K562 (cell line): ENCODE results near the gene RSPH1. TPM values are rescaled to one million over a fixed set of nuclear protein-coding genes. Genes with fewer than 3 reads are reported as not detected.

Experiments used
- ATAC-seq: fragments of 200-7000 bp; cut with Tn5 transposase; 3 replicates; pipeline ENCODE4 v1.9.1; 2020; ENCODE audit warnings: moderate library complexity
- BruUV-seq: library from RNA; stranded (reverse); fragments of 400-500 nt; replicated peaks from 2 replicates; lab custom pipeline; 2021; lab: Mats Ljungman, UMichigan
- CTCF ChIA-PET: fragments of 300-600 bp; formaldehyde crosslinking; extraction: SDS; loops from one replicate; lab custom pipeline; 2021; ENCODE audit warnings: low intra/inter-chr PET ratio; lab: Yijun Ruan, JAX
- POLR2A ChIA-PET: fragments of 300-600, 350-650 bp; sonication (Branson Sonifier 250); formaldehyde crosslinking; extraction: SDS; loops from one replicate; lab custom pipeline; 2021; ENCODE audit warnings: antibody characterized with exemption, inconsistent platforms; lab: Yijun Ruan, JAX
- DNase-seq, 4 experiments: peaks; one replicate each; pipeline versions ENCODE4 v3.0.0 to v3.0.0-alpha.2; 2011 to 2018; ENCODE audit warnings: low spot score in 3 of 4, mixed read lengths in 3 of 4; ENCODE audit errors: extremely low read depth in 1 of 4
- FAIRE-seq: peaks from 2 replicates; lab custom pipeline; 2011; peaks lifted over from hg19 to GRCh38; lab: Jason Lieb, UNC
- H2AFZ ChIP-seq: 2 replicates; pipeline ENCODE4 v1.6.0; 2011; ENCODE audit warnings: low read depth, low read length, control low read depth, inconsistent platforms
- H3K27ac ChIP-seq: fragments of 200-600 bp; 3 replicates; pipeline ENCODE4 v1.8.0; 2011; ENCODE audit warnings: low read depth, mild to moderate bottlenecking, control low read depth, inconsistent platforms, low read length, moderate library complexity, mixed read lengths; ENCODE audit errors: extremely low read depth
- H3K27me3 ChIP-seq, 2 experiments: fragments of 300-600 bp in 1 of 2; 2 replicates in 1 of 2; 3 replicates in 1 of 2; pipeline versions ENCODE4 v1.6.0 to v1.8.0; 2011; ENCODE audit warnings: inconsistent platforms in 2 of 2, low read length in 2 of 2, mild to moderate bottlenecking in 1 of 2, mixed read lengths in 1 of 2, moderate library complexity in 1 of 2; ENCODE audit not compliant: control insufficient read depth in 2 of 2, insufficient read depth in 2 of 2
- H3K36me3 ChIP-seq: fragments of 300-600 bp; 3 replicates; pipeline ENCODE4 v1.8.0; 2011; ENCODE audit warnings: mild to moderate bottlenecking, low read length, inconsistent platforms; ENCODE audit not compliant: control insufficient read depth, insufficient read depth
- H3K4me1 ChIP-seq, 2 experiments: fragments of 200-600 bp in 1 of 2; replicated peaks in 1 of 2; 2 replicates in 1 of 2; 3 replicates in 1 of 2; pipeline versions ENCODE4 v1.5.1 to v1.8.0; 2011; ENCODE audit warnings: inconsistent platforms in 2 of 2, low read length in 2 of 2, mild to moderate bottlenecking in 1 of 2, mixed read lengths in 1 of 2, moderate library complexity in 1 of 2; ENCODE audit not compliant: control insufficient read depth in 2 of 2, insufficient read depth in 2 of 2
- H3K4me2 ChIP-seq: 2 replicates; pipeline ENCODE4 v1.6.1; 2011; ENCODE audit warnings: low read length, control low read depth, inconsistent platforms, mixed read lengths; ENCODE audit not compliant: insufficient read depth
- H3K4me3 ChIP-seq: fragments of 200-600 bp; sonication (generic), shearing (Covaris generic); 2 replicates; pipeline ENCODE4 v1.5.1; 2016; ENCODE audit warnings: control low read depth, inconsistent platforms
- H3K79me2 ChIP-seq: fragments of 200-600 bp; 3 replicates; pipeline ENCODE4 v1.8.0; 2011; ENCODE audit warnings: low read length, inconsistent platforms; ENCODE audit not compliant: control insufficient read depth, insufficient read depth
- H3K9ac ChIP-seq, 2 experiments: 2 replicates each; pipeline versions ENCODE4 v1.6.0 to v1.6.1; 2011; ENCODE audit warnings: low read depth in 2 of 2, low read length in 2 of 2, control low read depth in 1 of 2, inconsistent platforms in 1 of 2, mild to moderate bottlenecking in 1 of 2, mixed read lengths in 1 of 2; ENCODE audit not compliant: insufficient read depth in 1 of 2
- H3K9me1 ChIP-seq: one replicate; pipeline ENCODE4 v1.6.0; 2011; ENCODE audit warnings: inconsistent platforms, mild to moderate bottlenecking, low read length, moderate library complexity; ENCODE audit not compliant: control insufficient read depth, insufficient read depth
- H3K9me3 ChIP-seq: replicated peaks from 2 replicates; pipeline ENCODE4 v1.5.1; 2011; ENCODE audit warnings: low read depth, low read length, inconsistent platforms; ENCODE audit not compliant: control insufficient read depth, insufficient read depth
- H4K20me1 ChIP-seq: replicated peaks from 2 replicates; pipeline ENCODE4 v1.6.1; 2011; ENCODE audit warnings: low read length, inconsistent platforms, mixed read lengths; ENCODE audit not compliant: control insufficient read depth, insufficient read depth
- ARHGAP35 ChIP-seq: fragments of 450-650 bp; IDR thresholded peaks from 2 replicates; pipeline ENCODE4 v1.6.1; 2018; ENCODE audit not compliant: partially characterized antibody
- ATF3 ChIP-seq, 2 experiments: fragments of 450-650 bp in 1 of 2; sonication (generic) in 1 of 2; formaldehyde crosslinking in 1 of 2; IDR thresholded peaks in 1 of 2; conservative IDR thresholded peaks in 1 of 2; 2 replicates each; pipeline versions ENCODE4 v1.6.1 to v1.8.1; 2016 to 2023; ENCODE audit warnings: mild to moderate bottlenecking in 2 of 2, moderate library complexity in 2 of 2, inconsistent platforms in 1 of 2, missing genetic modification reagents in 1 of 2
- CBFA2T3 ChIP-seq: fragments of 450-650 bp; IDR thresholded peaks from 2 replicates; pipeline ENCODE4 v1.6.1; 2017
- DIDO1 ChIP-seq: fragments of 450-650 bp; IDR thresholded peaks from 2 replicates; pipeline ENCODE4 v1.6.1; 2016; ENCODE audit warnings: low read depth, missing biosample characterization, missing genetic modification characterization
- DMBX1 ChIP-seq: fragments of 250-450 bp; sonication (Bioruptor Pico); IDR thresholded peaks from 2 replicates; pipeline ENCODE4 v1.8.0; 2022; ENCODE audit warnings: inconsistent platforms, mild to moderate bottlenecking, moderate library complexity, borderline replicate concordance
- DNMT1 ChIP-seq: fragments of 450-650 bp; IDR thresholded peaks from 2 replicates; pipeline ENCODE4 v1.6.1; 2016; ENCODE audit warnings: antibody characterized with exemption, mild to moderate bottlenecking
- HES1 ChIP-seq: fragments of 450-650 bp; IDR thresholded peaks from 2 replicates; pipeline ENCODE4 v1.6.1; 2016; ENCODE audit warnings: low read depth, mild to moderate bottlenecking, moderate library complexity
- HNRNPK ChIP-seq: fragments of 200-400 bp; formaldehyde crosslinking; IDR thresholded peaks from one replicate; pipeline ENCODE4 v1.6.1; 2018; ENCODE audit warnings: mild to moderate bottlenecking, low read depth, low read length; ENCODE audit not compliant: poor library complexity, severe bottlenecking
- HOXB6 ChIP-seq: fragments of 250-450 bp; sonication (Bioruptor Pico); IDR thresholded peaks from 2 replicates; pipeline ENCODE4 v1.5.1; 2022; ENCODE audit warnings: mild to moderate bottlenecking, borderline replicate concordance
- KLF13 ChIP-seq: fragments of 450-650 bp; IDR thresholded peaks from 2 replicates; pipeline ENCODE4 v1.6.1; 2016; ENCODE audit warnings: missing genetic modification characterization, low read depth, mild to moderate bottlenecking, missing compliant biosample characterization, moderate library complexity, borderline replicate concordance
- PRMT5 ChIP-seq: sonication (generic); formaldehyde crosslinking; IDR thresholded peaks from 2 replicates; pipeline ENCODE4 v1.5.0; 2020; ENCODE audit warnings: missing genetic modification reagents
- TAF1 ChIP-seq: IDR thresholded peaks from 2 replicates; pipeline ENCODE4 v1.6.1; 2011; ENCODE audit warnings: mild to moderate bottlenecking, low read length, moderate library complexity; ENCODE audit not compliant: insufficient read depth, control insufficient read depth, severe bottlenecking; ENCODE audit errors: extremely low read depth
- TAF9B ChIP-seq: fragments of 450-650 bp; IDR thresholded peaks from 2 replicates; pipeline ENCODE4 v1.6.1; 2018; ENCODE audit warnings: mild to moderate bottlenecking; ENCODE audit not compliant: partially characterized antibody
- TEAD2 ChIP-seq: fragments of 450-650 bp; IDR thresholded peaks from 2 replicates; pipeline ENCODE4 v1.6.1; 2016; ENCODE audit warnings: missing genetic modification characterization, control low read depth, missing compliant biosample characterization
- ZBTB33 ChIP-seq: sonication (generic); formaldehyde crosslinking; IDR thresholded peaks from 2 replicates; pipeline ENCODE4 v1.8.1; 2023; ENCODE audit warnings: mild to moderate bottlenecking, missing genetic modification reagents
- ZEB2 ChIP-seq: fragments of 450-650 bp; IDR thresholded peaks from 2 replicates; pipeline ENCODE4 v1.6.1; 2016
- ZNF143 ChIP-seq: sonication (generic); formaldehyde crosslinking; IDR thresholded peaks from 2 replicates; pipeline ENCODE4 v1.9.0; 2022; ENCODE audit warnings: mild to moderate bottlenecking, missing genetic modification reagents
- ZSCAN32 ChIP-seq: fragments of 450-650 bp; formaldehyde crosslinking; IDR thresholded peaks from 2 replicates; pipeline ENCODE4 v1.4.0; 2020; ENCODE audit warnings: mild to moderate bottlenecking, moderate library complexity
- WGBS: fragments of 100-300 bp; shearing (Covaris generic); methylation state at CpG from one replicate; pipeline ENCODE4 v1.1.6; 2016; ENCODE audit warnings: low coverage, mixed read lengths; ENCODE audit not compliant: insufficient coverage; ENCODE audit errors: missing lambda C conversion rate; 5-methylcytosine and 5-hydroxymethylcytosine counted together
- in situ Hi-C: fragments of 300-500 bp; cut with MboI; formaldehyde crosslinking; loops from 4 replicates; pipeline ENCODE4 v1.15.0; 2018; ENCODE audit warnings: inconsistent platforms, mixed read lengths
- intact Hi-C: fragments of 100-400 bp; cut with micrococcal nuclease; formaldehyde crosslinking; loops from 2 replicates; pipeline ENCODE4 v1.14.2; 2022
- polyA plus RNA-seq, 8 experiments: library from polyadenylated mRNA; depleted of rRNA in 4 of 8; stranded (reverse) in 5 of 8; unstranded in 3 of 8; fragments of >200 nt; fragmentation: Nextera tagmentation in 2 of 8; fragmentation: Illumina TruSeq in 1 of 8; extraction: Ambion mirVana in 2 of 8; extraction: Trizol in 1 of 8; gene quantifications; 2 replicates each; pipeline versions ENCODE4 v1.2.1 to v1.2.3, GENCODE V29; 2011 to 2014; ENCODE audit warnings: inconsistent platforms in 1 of 8, missing spikeins in 1 of 8
- total RNA-seq, 7 experiments: library from RNA; depleted of rRNA in 6 of 7; stranded (reverse); fragments of >200 nt in 6 of 7; fragmentation: Illumina TruSeq in 2 of 7; extraction: Trizol in 2 of 7; gene quantifications; 2 replicates each; pipeline versions ENCODE4 v1.2.1 to v1.2.3, GENCODE V29; 2011 to 2021; ENCODE audit warnings: low replicate concordance in 1 of 7

RSPH1 gene
- total and polyA plus RNA-seq, 9 of the 15 experiments (the other 6 are each of a cell fraction or from before 2014, with no cell fraction given): 0.17 TPM; not detected in 8

GRCh38 chr21:42461881-42462877, 33.8 kb downstream of the RSPH1 start:
- Histone ChIP-seq H4K20me1 (no peaks in the 10 kb centered on the region), H3K4me3 (no peak overlapping the region), H3K9me3 (no peaks in the 10 kb centered on the region), H3K4me1 (peaks cover 27 to 39% of the 10 kb centered on the region in 2 experiments), H3K4me2 (no peak overlapping the region), H3K36me3 (no peaks in the 10 kb centered on the region), H2AFZ (no peak overlapping the region), H3K9ac (no peak overlapping the region), H3K27me3 (peaks cover 0 to 6% of the 10 kb centered on the region in 2 experiments; a peak in 1 of 5 replicates), H3K27ac (no peak overlapping the region), H3K9me1 (no peaks in the 10 kb centered on the region), H3K79me2 (no peaks in the 10 kb centered on the region)
- in situ Hi-C loops (no loop called here), intact Hi-C loops (no loop called here)
- FAIRE-seq: peak; percentile 44
- ChIA-PET POLR2A (interaction anchor here (0.6 kb wide), 1 partner anchor 1150 kb away, joined by 3 read pairs; no protein-coding TSS in a partner anchor), CTCF (no interaction called here)
- WGBS: 36% methylated on average over 10 of the region's 10 CpGs
- no peak for ATAC-seq
- no TSS peak for BruUV-seq
- DNase-seq: peak in 2 of 4 experiments; percentile 20 to 33
- no peak for TF ChIP-seq HOXB6
- no peak for TF ChIP-seq DNMT1
- TF ChIP-seq DMBX1: no peak
- TF ChIP-seq ZSCAN32: no peak
- no peak for TF ChIP-seq HNRNPK
- peak; percentile 33; the same call in 1 of the 2 replicates for TF ChIP-seq CBFA2T3
- TF ChIP-seq ZBTB33 (CRISPR knock-in tag): no peak
- TF ChIP-seq ATF3 (IDR thresholded peaks at IDR 0.05): no peak
- TF ChIP-seq ATF3 (CRISPR knock-in tag; conservative IDR thresholded peaks at IDR 0.05): no peak
- no peak for TF ChIP-seq PRMT5 (CRISPR knock-in tag)
- no peak for TF ChIP-seq TEAD2 (tag)
- TF ChIP-seq DIDO1 (tag): no peak
- no peak for TF ChIP-seq KLF13 (tag)
- no peak for TF ChIP-seq ZNF143 (CRISPR knock-in tag)
- TF ChIP-seq TAF9B: no peak
- no peak for TF ChIP-seq HES1
- no peak for TF ChIP-seq TAF1
- TF ChIP-seq ZEB2: no peak
- no peak for TF ChIP-seq ARHGAP35
